Activated CD4-positive, alpha-beta T cell treated with anti-CD3 and anti-CD28 coated beads, Interleukin-2, Interleukin-6, amounts not matched to agents 100 ng/mL and 50 ng/mL, durations not matched to agents 16 hours and 8 hours (primary cell): Measurements from ENCODE around the gene SPRR5.

Experiments used
- DNase-seq: peaks from one replicate; pipeline ENCODE4 v3.0.0-alpha.2; 2020

Gene SPRR5, protein sequence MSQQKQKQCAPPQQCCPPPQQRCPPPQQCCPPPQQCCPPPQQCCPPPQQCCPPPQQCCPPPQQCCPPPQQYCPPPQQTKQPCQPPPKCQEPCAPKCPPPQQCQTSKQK

GRCh38 chr1:152946651-152947256 is at the start of gene SPRR5:
Gene SPRR5, plus strand, starts transcription at chr1:152947206. Its CDS starts 1,349 bp downstream, at chr1:152948555.
- DNase-seq: no peak

- no peak for DNase-seq
Measured at GRCh38 chr1:152899027-152899426, 48.0 kb upstream of the SPRR5 start.

GRCh38 chr1:152899883-152900282 is 47.1 kb upstream of the SPRR5 start:
- no peak for DNase-seq

DNA sequence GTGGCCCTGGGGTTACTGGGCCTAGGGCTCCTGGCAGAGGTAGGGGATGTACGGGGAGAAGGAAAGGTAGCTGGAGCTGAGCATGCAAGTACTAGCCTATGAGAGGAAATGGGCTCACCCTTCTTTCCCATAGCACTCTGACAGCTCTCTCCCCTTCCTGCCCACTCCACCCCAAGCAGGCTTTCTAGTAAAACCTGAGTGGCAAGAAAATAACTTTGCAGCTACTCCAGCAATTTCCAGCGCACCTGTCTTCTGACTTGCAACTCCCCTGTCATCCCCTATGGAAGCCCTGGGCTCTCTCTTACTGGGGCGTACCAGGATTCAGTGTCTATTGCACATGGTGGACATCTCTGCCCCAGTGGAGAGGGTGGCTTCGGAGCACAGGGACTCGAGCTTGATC is 45.4 kb upstream of the SPRR5 start:
- DNase-seq: no peak

DNA sequence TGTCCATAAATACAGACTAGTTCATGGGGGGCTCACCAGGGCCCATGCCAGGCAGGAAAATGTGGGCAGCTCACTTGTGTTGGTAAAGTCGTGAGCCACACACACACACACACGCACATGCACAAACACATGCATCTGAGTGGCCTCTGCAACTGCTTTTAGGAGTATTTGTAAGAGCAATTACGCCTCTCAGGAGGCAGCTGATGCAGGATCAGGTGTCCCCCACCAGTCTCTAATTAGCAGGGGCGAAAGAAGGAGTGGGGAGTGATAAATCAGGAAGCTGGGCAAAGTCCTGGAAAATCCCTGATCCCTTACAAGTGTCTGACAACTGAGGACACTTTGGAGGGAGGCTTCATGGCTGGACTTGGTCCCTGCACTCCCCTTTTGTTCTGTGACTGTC is 44.4 kb upstream of the SPRR5 start:
- DNase-seq: no peak

GRCh38 chr1:152904688-152905440 is 42.1 kb upstream of the SPRR5 start:
- DNase-seq: no peak

- DNase-seq: no peak
Measured at GRCh38 chr1:152906023-152906565, 40.9 kb upstream of the SPRR5 start.

DNA sequence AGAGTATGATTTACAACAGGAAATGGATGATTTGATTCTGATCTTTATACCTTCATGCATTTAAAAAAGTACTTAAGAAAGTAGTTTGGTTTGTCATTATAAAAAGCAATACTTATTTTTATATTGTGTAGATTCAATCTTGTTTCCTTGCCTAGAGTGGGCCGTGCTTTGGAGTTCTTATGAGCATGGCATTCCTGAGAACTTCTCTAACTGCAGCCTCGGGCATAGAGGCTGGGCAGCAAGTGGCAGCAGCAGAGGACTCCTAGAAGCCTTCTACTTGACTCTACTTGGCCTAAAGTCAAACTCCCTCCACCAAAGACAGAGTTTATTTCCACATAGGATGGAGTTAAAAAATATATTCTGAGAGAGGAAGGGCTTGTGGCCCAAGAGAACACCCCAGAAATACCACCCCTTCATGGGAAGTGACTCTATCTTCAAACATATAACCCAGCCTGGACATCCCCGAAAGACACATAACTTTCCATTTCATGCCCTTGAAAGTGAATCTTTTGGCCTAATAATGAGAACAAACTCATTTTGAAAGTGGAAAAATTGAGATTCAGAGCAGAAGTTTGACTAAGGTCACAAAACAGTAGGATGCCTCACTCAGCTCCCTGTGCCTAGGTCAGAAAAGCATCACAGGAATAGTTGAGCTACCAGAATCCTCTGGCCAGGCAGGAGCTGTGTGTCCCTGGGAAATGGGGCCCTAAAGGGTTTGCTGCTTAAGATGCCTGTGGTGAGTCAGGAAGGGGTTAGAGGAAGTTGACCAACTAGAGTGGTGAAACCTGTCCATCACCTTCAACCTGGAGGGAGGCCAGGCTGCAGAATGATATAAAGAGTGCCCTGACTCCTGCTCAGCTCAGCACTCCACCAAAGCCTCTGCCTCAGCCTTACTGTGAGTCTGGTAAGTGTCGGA is 39.1 kb upstream of the SPRR5 start, which contains the start of gene IVL:
Gene IVL (plus strand): TSS at position 861 of the 916 bp plus-strand sequence. CDS start 1,252 bp downstream, outside the sequence.
- DNase-seq: peak; percentile 22

DNA sequence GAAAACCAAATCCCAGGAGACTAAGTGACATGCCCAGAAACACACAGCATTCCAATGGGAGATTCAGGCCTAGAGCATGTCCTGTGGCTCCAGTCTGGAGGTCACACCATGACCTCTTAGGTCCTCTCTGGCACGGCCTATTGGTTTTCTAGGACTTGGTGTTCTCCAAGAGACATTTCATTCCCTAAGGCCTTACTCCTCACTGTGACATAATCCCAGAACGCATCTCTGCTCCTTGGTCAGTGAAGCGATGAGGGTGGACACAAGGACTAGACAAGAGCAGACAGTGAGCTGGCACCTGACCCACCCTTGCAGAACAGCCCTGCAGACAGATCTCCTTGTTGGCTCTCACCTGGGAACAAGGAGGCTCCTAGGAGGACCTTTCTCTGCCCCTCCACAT is 37.8 kb upstream of the SPRR5 start:
- DNase-seq: no peak

- DNase-seq: no peak
Measured at GRCh38 chr1:152912471-152912870, 34.5 kb upstream of the SPRR5 start.

GRCh38 chr1:152912900-152913299 is 34.1 kb upstream of the SPRR5 start:
- DNase-seq: no peak

DNA sequence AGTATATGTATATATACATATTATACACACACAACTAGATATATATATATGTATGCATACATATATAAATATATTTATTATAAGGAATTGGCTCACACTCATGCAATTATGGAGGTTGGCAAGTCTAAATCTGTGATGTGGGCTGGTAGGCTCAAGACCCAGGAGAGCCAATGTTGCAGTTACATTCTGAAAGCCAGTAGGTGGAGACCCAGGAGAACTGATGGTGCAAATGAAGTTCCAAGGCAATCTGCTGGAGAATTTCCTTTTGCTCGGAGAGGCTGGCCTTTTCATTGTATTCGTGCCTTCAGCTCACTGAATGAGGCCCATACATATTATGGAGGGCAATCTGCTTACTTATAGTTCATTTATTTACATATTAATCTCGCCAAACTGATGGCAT is 29.2 kb upstream of the SPRR5 start:
- no peak for DNase-seq

DNA sequence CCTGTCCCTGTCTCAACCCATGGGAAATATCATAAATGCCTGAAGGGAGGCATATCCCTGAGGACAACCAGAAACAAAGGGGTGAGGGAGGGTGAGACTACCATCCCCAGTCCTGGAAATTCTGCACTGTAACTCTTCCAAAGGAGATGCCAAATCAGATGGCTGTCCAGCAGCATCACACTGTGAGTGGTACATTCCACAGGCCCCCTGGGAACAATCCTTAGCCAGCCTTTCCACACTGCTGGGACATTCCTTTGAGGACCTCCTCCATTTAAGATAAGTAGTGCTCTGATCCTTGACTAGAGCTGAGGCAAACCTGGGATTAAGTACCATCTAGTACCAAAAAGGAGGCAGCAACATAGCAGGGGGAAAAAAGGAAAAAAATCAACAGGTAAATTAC is 27.9 kb upstream of the SPRR5 start:
- DNase-seq: no peak

GRCh38 chr1:152924191-152924590 is 22.8 kb upstream of the SPRR5 start:
- DNase-seq: no peak

DNA sequence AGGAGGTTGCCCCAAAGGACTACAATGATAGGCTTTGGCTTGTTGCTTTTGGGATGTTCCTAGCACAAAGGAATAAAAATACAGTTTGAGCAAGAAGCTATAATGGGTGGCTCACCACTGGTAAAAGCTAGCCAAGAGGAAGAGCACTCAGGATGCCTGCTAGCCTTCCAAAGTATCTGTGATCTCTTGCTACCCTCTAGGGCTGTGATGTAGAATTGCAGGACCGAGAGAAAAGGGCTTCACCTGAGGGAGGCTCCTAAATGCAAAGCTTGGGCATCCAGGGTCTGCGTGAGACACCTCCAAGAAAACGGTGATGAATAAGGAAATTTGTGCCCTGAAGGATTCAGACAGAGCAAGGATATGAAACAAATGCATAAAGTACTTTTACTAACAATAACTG is 20.9 kb upstream of the SPRR5 start:
- peak; percentile 20 for DNase-seq

DNA sequence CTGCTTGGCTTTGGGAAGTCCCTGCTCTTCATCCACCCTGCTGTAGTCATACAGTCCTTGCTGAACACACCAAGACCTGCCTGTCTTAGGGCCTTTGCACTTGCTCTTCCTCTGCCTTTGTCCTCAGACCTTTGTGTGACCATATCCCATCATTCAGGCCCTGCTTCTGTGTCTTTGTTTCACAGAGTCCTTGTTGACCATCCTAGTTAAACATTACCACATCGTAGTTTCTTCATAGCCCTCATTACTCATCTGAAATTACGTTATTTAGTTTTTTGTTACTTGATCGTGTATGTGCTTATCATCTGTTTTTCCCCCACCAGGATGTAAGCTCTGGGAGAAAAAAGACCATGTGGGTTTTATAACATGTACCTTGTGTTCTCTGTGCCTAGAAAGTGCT is 18.3 kb upstream of the SPRR5 start:
- DNase-seq: no peak

GRCh38 chr1:152932170-152932811 is 14.7 kb upstream of the SPRR5 start:
- no peak for DNase-seq

GRCh38 chr1:152933196-152933595 is 13.8 kb upstream of the SPRR5 start:
- DNase-seq: no peak

GRCh38 chr1:152940614-152941013 is 6.4 kb upstream of the SPRR5 start:
- DNase-seq: no peak

DNA sequence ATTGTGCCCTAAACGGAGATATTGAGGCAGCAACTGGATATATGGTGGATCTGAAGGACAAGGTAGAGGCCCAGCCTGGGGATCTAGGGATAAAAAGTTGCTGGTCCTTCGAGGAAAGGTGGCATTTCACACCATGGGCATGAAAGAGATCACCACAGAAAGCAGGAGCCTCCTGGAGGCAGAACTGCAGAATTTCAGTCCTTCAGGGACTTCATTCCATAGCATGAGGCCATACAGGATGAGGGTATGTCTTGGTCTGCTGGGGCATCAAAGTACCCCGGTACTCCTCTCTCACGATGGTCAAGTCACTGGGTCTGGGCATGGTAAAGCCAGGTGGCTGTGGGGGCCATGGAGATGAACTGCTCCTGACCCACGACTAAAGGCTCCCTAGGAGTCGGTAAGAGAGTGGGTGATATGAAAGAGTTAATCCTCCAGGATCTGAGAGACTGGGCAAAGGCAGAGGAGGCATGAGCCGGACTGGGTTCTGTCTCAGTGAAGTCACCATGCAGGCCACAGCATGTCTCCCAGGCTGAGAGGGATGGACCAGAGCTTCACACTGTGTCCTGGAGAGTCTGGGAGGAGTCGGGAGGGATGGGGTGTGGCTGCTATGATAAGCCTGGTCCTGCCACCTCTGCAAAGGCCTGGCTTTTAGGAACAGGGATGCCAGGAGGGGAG is 5.8 kb upstream of the SPRR5 start:
- no peak for DNase-seq

DNA sequence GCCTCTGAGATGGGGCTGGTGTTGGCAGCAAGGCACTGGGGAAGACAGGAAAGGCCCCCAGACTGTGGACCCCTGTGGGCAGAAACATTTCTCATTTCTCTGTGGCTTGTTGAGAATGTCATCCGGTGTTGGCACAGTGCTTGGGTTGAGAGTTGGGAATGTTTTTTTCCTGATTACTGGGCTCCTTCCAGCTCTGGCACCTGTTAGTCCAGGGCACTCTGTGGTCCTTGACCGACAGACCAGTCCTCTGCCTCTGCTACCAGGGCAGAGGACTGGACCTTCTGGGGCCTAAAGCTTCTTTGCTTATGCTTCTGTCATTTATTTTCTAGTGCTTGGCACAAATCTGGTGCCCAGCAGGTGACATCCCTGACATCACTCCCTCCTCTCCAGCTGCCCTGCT is 4.8 kb upstream of the SPRR5 start:
- DNase-seq: no peak

GRCh38 chr1:152946248-152946647 is 758 bp upstream of the SPRR5 start:
- DNase-seq: no peak
